Measurements from ENCODE around the gene SLC25A13.

DNA sequence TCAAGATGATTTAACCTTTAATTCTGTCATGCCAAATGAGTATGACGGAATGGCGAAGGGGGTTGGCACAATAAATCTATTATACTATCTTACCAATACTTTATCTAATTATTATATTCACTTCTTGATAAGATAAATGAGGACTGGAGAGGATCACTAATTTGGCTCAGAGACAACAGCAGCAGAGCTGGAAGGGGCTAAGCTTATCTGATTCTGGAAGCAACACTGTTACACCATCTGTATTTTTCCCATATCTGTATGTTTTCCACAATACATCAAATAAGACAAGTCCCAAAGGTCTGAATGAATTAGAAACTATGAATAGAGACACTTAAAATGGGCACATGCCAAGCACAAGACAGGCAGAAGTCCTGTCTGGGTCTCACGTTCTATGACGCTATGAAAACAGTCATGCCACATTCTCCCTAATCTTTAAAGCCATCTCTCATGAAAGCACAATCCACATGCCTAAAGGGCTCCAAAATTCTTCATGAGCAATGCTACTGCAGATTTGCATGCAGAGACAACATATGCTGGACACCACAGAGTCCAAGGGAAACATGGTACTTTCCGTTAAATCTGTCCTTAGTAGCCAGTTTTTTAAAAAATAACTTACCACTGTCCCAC, 88.3 kb downstream of the SLC25A13 start:
- TF ChIP-seq POLR2A (IDR thresholded peaks at IDR 0.05) (no peak), CTCF (IDR thresholded peaks at IDR 0.05) (no peak)

All from breast epithelium (tissue), 3 donors.